Endothelial cell of umbilical vein (primary cell): Measurements from ENCODE around the gene CCDC97. TPM values are rescaled to one million over a fixed set of nuclear protein-coding genes. Genes with fewer than 3 reads are reported as not detected.

ENCODE experiments used
- BruUV-seq: library from RNA; stranded (reverse); fragments of 400-500 nt; replicated peaks from 2 replicates; lab custom pipeline; 2021; lab: Mats Ljungman, UMichigan
- CTCF ChIA-PET: fragments of 300-600, 350-600 bp; sonication (Branson Sonifier 250); formaldehyde crosslinking; loops from one replicate; lab custom pipeline; 2021; ENCODE audit warnings: antibody characterized with exemption, inconsistent platforms; lab: Charles Lee
- POLR2A ChIA-PET: fragments of 300-600, 350-600 bp; sonication (Branson Sonifier 250); formaldehyde crosslinking; loops from one replicate; lab custom pipeline; 2021; ENCODE audit warnings: antibody characterized with exemption, inconsistent platforms; lab: Charles Lee
- DNase-seq: peaks from one replicate; pipeline ENCODE4 v3.0.0-alpha.2; 2011; ENCODE audit warnings: low read depth, low spot score
- FAIRE-seq: peaks from 2 replicates; lab custom pipeline; 2011; peaks lifted over from hg19 to GRCh38; lab: Jason Lieb, UNC
- H2AFZ ChIP-seq: 2 replicates; pipeline ENCODE4 v1.6.0; 2012; ENCODE audit warnings: low read depth, low read length, control low read depth, inconsistent platforms
- H3K27ac ChIP-seq: 2 replicates; pipeline ENCODE4 v1.5.1; 2011; ENCODE audit warnings: low read depth, mild to moderate bottlenecking, control low read depth, low read length, moderate library complexity; ENCODE audit not compliant: insufficient read depth
- H3K27me3 ChIP-seq, 2 experiments: 2 replicates each; pipeline versions ENCODE4 v1.6.0 to v1.6.1; 2011; ENCODE audit warnings: low read length in 2 of 2, mixed read lengths in 1 of 2; ENCODE audit not compliant: control insufficient read depth in 2 of 2, insufficient read depth in 2 of 2
- H3K36me3 ChIP-seq, 2 experiments: 2 replicates in 1 of 2; 3 replicates in 1 of 2; pipeline ENCODE4 v1.5.1; 2011; ENCODE audit warnings: low read length in 2 of 2, mild to moderate bottlenecking in 1 of 2, moderate library complexity in 1 of 2; ENCODE audit not compliant: control insufficient read depth in 2 of 2, insufficient read depth in 2 of 2; ENCODE audit errors: extremely low read depth in 1 of 2
- H3K4me1 ChIP-seq: 3 replicates; pipeline ENCODE4 v1.5.1; 2011; ENCODE audit warnings: mild to moderate bottlenecking, low read length; ENCODE audit not compliant: control insufficient read depth, insufficient read depth; ENCODE audit errors: extremely low read depth
- H3K4me2 ChIP-seq: 2 replicates; pipeline ENCODE4 v1.6.1; 2011; ENCODE audit warnings: low read length, control low read depth, mixed read lengths; ENCODE audit not compliant: insufficient read depth
- H3K4me3 ChIP-seq, 3 experiments: fragments of 200-600 bp in 1 of 3; sonication (generic), shearing (Covaris generic) in 1 of 3; replicated peaks in 1 of 3; 2 replicates each; pipeline ENCODE4 v1.5.1; 2011 to 2016; ENCODE audit warnings: control low read depth in 3 of 3, low read length in 3 of 3, mild to moderate bottlenecking in 2 of 3, inconsistent platforms in 1 of 3, low read depth in 1 of 3, moderate library complexity in 1 of 3; ENCODE audit not compliant: insufficient read depth in 1 of 3
- H3K79me2 ChIP-seq: 2 replicates; pipeline ENCODE4 v1.6.0; 2012; ENCODE audit warnings: low read length, inconsistent platforms; ENCODE audit not compliant: control insufficient read depth, insufficient read depth
- H3K9ac ChIP-seq: replicated peaks from 2 replicates; pipeline ENCODE3; 2011; ENCODE audit warnings: low read length, control low read depth; ENCODE audit not compliant: insufficient read depth; ENCODE audit errors: extremely low read depth
- H3K9me1 ChIP-seq: replicated peaks from 3 replicates; pipeline ENCODE4 v1.6.0; 2011; ENCODE audit warnings: mild to moderate bottlenecking, low read length; ENCODE audit not compliant: control insufficient read depth, insufficient read depth; ENCODE audit errors: extremely low read depth
- H3K9me3 ChIP-seq: replicated peaks from 2 replicates; pipeline ENCODE4 v1.5.1; 2012; ENCODE audit warnings: low read length, inconsistent platforms; ENCODE audit not compliant: control insufficient read depth, insufficient read depth
- H4K20me1 ChIP-seq: replicated peaks from 2 replicates; pipeline ENCODE3; 2011; ENCODE audit warnings: mild to moderate bottlenecking, low read length; ENCODE audit not compliant: control insufficient read depth, insufficient read depth; ENCODE audit errors: extremely low read depth
- CTCF ChIP-seq, 2 donors: IDR thresholded peaks; 1 replicate in 1 of 2; 2 replicates in 1 of 2; pipeline ENCODE4 v1.5.1; 2011; ENCODE audit warnings: low read length in 2 of 2, mild to moderate bottlenecking in 2 of 2, moderate library complexity in 2 of 2, control low read depth in 1 of 2, inconsistent platforms in 1 of 2, low read depth in 1 of 2; ENCODE audit not compliant: insufficient read depth in 1 of 2; ENCODE audit errors: extremely low read depth in 1 of 2
- EZH2 ChIP-seq: IDR thresholded peaks from 2 replicates; pipeline ENCODE4 v1.6.1; 2012; ENCODE audit warnings: borderline replicate concordance, low read depth, mild to moderate bottlenecking, moderate library complexity, low read length, inconsistent platforms; ENCODE audit not compliant: severe bottlenecking
- FOS ChIP-seq: IDR thresholded peaks from 2 replicates; pipeline ENCODE4 v1.6.1; 2011; ENCODE audit warnings: mild to moderate bottlenecking, low read length, moderate library complexity, borderline replicate concordance; ENCODE audit not compliant: insufficient read depth
- GATA2 ChIP-seq: IDR thresholded peaks from 2 replicates; pipeline ENCODE4 v1.7.0; 2011; ENCODE audit warnings: low read depth, mild to moderate bottlenecking, moderate library complexity, mixed read lengths, low read length; ENCODE audit not compliant: insufficient read length, insufficient read depth
- JUN ChIP-seq: IDR thresholded peaks from 2 replicates; pipeline ENCODE4 v1.6.1; 2011; ENCODE audit warnings: borderline replicate concordance, low read depth; ENCODE audit not compliant: insufficient read length, insufficient read depth
- MAX ChIP-seq: IDR thresholded peaks from 2 replicates; pipeline ENCODE4 v1.6.1; 2011; ENCODE audit not compliant: insufficient read depth, insufficient read length
- MYC ChIP-seq: IDR thresholded peaks from one replicate; pipeline ENCODE4 v1.6.1; 2011; ENCODE audit warnings: mild to moderate bottlenecking, low read depth, low read length
- POLR2A ChIP-seq: IDR thresholded peaks from 2 replicates; pipeline ENCODE4 v1.6.1; 2012; ENCODE audit warnings: low read depth, mild to moderate bottlenecking, control low read depth, low read length
- POLR2AphosphoS5 ChIP-seq: IDR thresholded peaks from 2 replicates; pipeline ENCODE4 v1.6.1; 2012; ENCODE audit warnings: low read depth, mild to moderate bottlenecking, control low read depth, low read length, moderate library complexity; ENCODE audit not compliant: insufficient read depth
- dilution Hi-C: fragments of 300-500 bp; cut with MboI; formaldehyde crosslinking; loops from one replicate; pipeline ENCODE4 v1.15.0; 2019; ENCODE audit warnings: low sequenced_read_pairs; ENCODE audit not compliant: extremely low pct_ligation_motif_present
- intact Hi-C: fragments of 100-400 bp; cut with micrococcal nuclease; formaldehyde crosslinking; loops from one replicate; pipeline ENCODE4 v1.10.0; 2022
- polyA plus RNA-seq, 4 experiments: library from polyadenylated mRNA; depleted of rRNA in 3 of 4; stranded (reverse) in 3 of 4; unstranded in 1 of 4; fragments of >200 nt; gene quantifications; 2 replicates each; pipeline versions ENCODE4 v1.2.1 to v1.2.3, GENCODE V29; 2011 to 2012; ENCODE audit warnings: missing spikeins in 1 of 4
- total RNA-seq: library from RNA; stranded (reverse); gene quantifications from 2 replicates; pipeline ENCODE4 v1.2.3, GENCODE V29; 2021

CCDC97 gene
- total and polyA plus RNA-seq, 2 donors (not counting 3 experiments of a cell fraction or from before 2014, with no cell fraction given): 20.7 to 27.2 TPM

GRCh38 chr19:41304706-41305483 lies 5.1 kb upstream of the CCDC97 start:
- peaks cover 31 to 54% of the 10 kb centered on the region in 2 experiments for H3K36me3 ChIP-seq
- no peaks in the 10 kb centered on the region for H3K9me3 ChIP-seq
- no peak overlapping the region for H3K9ac ChIP-seq
- no peaks in the 10 kb centered on the region for H4K20me1 ChIP-seq
- H3K27me3 ChIP-seq: no peaks in the 10 kb centered on the region
- CTCF ChIA-PET: interaction anchor here (1.2 to 3.2 kb wide), 4 partner anchors 17 to 101 kb away, joined by 3 to 11 read pairs (median 8); no protein-coding TSS in a partner anchor
- H3K4me1 ChIP-seq: peaks cover 35% of the 10 kb centered on the region
- DNase-seq (no peak), FAIRE-seq (peak; percentile 44)
- peaks cover 3% of the 10 kb centered on the region for H3K79me2 ChIP-seq
- intact Hi-C loops: loop anchor here (5.0 kb wide), 4 partner anchors 83 to 267 kb away; no protein-coding TSS in a partner anchor
- H3K4me2 ChIP-seq: no peak overlapping the region
- dilution Hi-C loops: no loop called here
- H2AFZ ChIP-seq: no peak overlapping the region
- BruUV-seq: no TSS peak
- no peaks in the 10 kb centered on the region for H3K9me1 ChIP-seq
- H3K27ac ChIP-seq: no peak overlapping the region
- no peak overlapping the region for H3K4me3 ChIP-seq
- TF ChIP-seq POLR2A (no peak), GATA2 (no peak), MAX (no peak), FOS (no peak), POLR2AphosphoS5 (no peak), CTCF (IDR thresholded peaks at IDR 0.05; ENCODE audit: extremely low read depth in 1 of 2, insufficient read depth in 1 of 2, low read depth in 1 of 2, low read length in 2 of 2) (no peak), EZH2 (no peak), JUN (no peak), MYC (no peak)
- POLR2A ChIA-PET: no interaction called here
